Fibroblast of lung (primary cell): ENCODE results near the gene ATOH8.

Experiments
- EZH2 ChIP-seq: IDR thresholded peaks from 2 replicates; pipeline ENCODE4 v1.5.1; 2012; ENCODE audit warnings: low read length, control low read depth, mild to moderate bottlenecking; ENCODE audit errors: missing control alignments
- TF ChIP-seq, protein P1 (sequence below), 2 donors: IDR thresholded peaks in 1 of 2; conservative IDR thresholded peaks in 1 of 2; 1 replicate in 1 of 2; 2 replicates in 1 of 2; pipeline ENCODE4 v1.5.1; 2011 to 2012; ENCODE audit warnings: low read length in 2 of 2, control low read depth in 1 of 2, inconsistent platforms in 1 of 2, low read depth in 1 of 2, mild to moderate bottlenecking in 1 of 2

DNA sequence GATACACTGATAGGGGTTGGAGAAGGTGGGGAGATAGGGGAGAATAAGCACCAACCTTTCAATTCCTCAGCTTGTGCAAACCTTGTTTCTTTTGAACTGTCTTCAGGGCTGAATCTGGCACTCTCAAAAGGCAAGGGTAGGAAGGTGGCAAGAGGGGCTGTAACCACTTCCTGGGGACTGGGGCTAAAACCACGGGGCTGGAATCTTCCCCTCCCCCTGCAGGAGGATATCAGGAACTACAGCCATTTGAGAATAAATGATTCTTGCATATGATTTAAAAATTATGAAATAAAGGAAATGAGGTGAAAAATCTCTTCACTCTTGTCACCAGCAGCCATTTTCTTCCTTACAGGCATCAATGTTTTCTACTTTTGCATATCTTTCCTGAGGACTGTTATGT is 50.8 kb downstream of the ATOH8 start:
- TF ChIP-seq, protein P1, sequence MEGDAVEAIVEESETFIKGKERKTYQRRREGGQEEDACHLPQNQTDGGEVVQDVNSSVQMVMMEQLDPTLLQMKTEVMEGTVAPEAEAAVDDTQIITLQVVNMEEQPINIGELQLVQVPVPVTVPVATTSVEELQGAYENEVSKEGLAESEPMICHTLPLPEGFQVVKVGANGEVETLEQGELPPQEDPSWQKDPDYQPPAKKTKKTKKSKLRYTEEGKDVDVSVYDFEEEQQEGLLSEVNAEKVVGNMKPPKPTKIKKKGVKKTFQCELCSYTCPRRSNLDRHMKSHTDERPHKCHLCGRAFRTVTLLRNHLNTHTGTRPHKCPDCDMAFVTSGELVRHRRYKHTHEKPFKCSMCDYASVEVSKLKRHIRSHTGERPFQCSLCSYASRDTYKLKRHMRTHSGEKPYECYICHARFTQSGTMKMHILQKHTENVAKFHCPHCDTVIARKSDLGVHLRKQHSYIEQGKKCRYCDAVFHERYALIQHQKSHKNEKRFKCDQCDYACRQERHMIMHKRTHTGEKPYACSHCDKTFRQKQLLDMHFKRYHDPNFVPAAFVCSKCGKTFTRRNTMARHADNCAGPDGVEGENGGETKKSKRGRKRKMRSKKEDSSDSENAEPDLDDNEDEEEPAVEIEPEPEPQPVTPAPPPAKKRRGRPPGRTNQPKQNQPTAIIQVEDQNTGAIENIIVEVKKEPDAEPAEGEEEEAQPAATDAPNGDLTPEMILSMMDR (conservative IDR thresholded peaks at IDR 0.05 in 1 of 2, IDR thresholded peaks at IDR 0.05 in 1 of 2; ENCODE audit: low read depth in 1 of 2, low read length in 2 of 2): peak; percentile 57 to 66
- no peak for TF ChIP-seq EZH2
